Measurements from ENCODE around the gene IQCE. TPM values are rescaled to one million over a fixed set of nuclear protein-coding genes. Genes with fewer than 3 reads are reported as not detected.

IQCE gene
- total and polyA plus RNA-seq, 8 donors = 14.7 to 25.1 (median 19.1) TPM

GRCh38 chr7:2663121-2663886 is 104.5 kb downstream of the IQCE start:
- intact Hi-C loops (cut with DNase I) = no loop called here
- DNase-seq = peak in 3 of 4 donors; percentile 34 to 83 (median 66)
- H3K4me1 ChIP-seq = peaks cover 4 to 19% of the 10 kb centered on the region in 2 donors
- peaks cover 0 to 27% of the 10 kb centered on the region in 2 donors for H3K27me3 ChIP-seq
- H3K36me3 ChIP-seq = peaks cover 0 to 44% of the 10 kb centered on the region in 2 donors
- no peak for TF ChIP-seq CTCF (IDR thresholded peaks at IDR 0.05)
- H3K4me3 ChIP-seq = no peak overlapping the region
- ATAC-seq = peak; percentile 23
- no peak overlapping the region for H3K27ac ChIP-seq
- no peaks in the 10 kb centered on the region for H3K9me3 ChIP-seq

GRCh38 chr7:2663960-2664359 is 105.2 kb downstream of the IQCE start:
- ATAC-seq = no peak
- DNase-seq = no peak
- TF ChIP-seq CTCF (IDR thresholded peaks at IDR 0.05) = no peak
- H3K9me3 ChIP-seq = no peaks in the 10 kb centered on the region
- peaks cover 4 to 19% of the 10 kb centered on the region in 2 donors for H3K4me1 ChIP-seq
- no peak overlapping the region for H3K27ac ChIP-seq
- H3K4me3 ChIP-seq = no peak overlapping the region
- peaks cover 0 to 37% of the 10 kb centered on the region in 2 donors for H3K36me3 ChIP-seq
- intact Hi-C loops (cut with DNase I) = no loop called here
- H3K27me3 ChIP-seq = peaks cover 0 to 27% of the 10 kb centered on the region in 2 donors

Small RNA genes lying within 50 kb of the gene (microRNA-seq; reads per million reads assigned to microRNA genes)
- gene MIR4648 = 0 to 0.17 reads per million in 2 donors

Other genes starting within 250 kb of the IQCE start
- gene SNX8, start 244.5 kb upstream of the IQCE start, total RNA-seq = 10 to 100 TPM; 48.2 to 60.5 TPM
- gene SNX8, start 244.5 kb upstream of the IQCE start, polyA plus RNA-seq (ENCODE audit: insufficient read length in 6 of 6) = 10 to 100 TPM; 17.0 to 29.8 (median 24.1) TPM
- 100 to 1,000 TPM in 1 of 2 donors, 10 to 100 TPM in 1; 91.4 to 131 TPM for gene EIF3B, start 204.2 kb upstream of the IQCE start, total RNA-seq
- gene EIF3B, start 204.2 kb upstream of the IQCE start, polyA plus RNA-seq (ENCODE audit: insufficient read length in 6 of 6) = 100 to 1,000 TPM; 142 to 168 (median 159) TPM
- gene CHST12, start 155.4 kb upstream of the IQCE start, total RNA-seq = 10 to 100 TPM; 19.2 to 27.1 TPM
- gene CHST12, start 155.4 kb upstream of the IQCE start, polyA plus RNA-seq (ENCODE audit: insufficient read length in 6 of 6) = 10 to 100 TPM; 11.7 to 18.4 (median 13.2) TPM
- gene GRIFIN, start 82.6 kb upstream of the IQCE start, total RNA-seq = not detected
- gene GRIFIN, start 82.6 kb upstream of the IQCE start, polyA plus RNA-seq (ENCODE audit: insufficient read length in 6 of 6) = under 1 TPM in 3 of 6 donors, not detected in 3; 0.22 to 0.31 (median 0.26) TPM
- gene LFNG, start 39.2 kb upstream of the IQCE start, total RNA-seq = 10 to 100 TPM; 38.0 to 59.2 TPM
- gene LFNG, start 39.2 kb upstream of the IQCE start, polyA plus RNA-seq (ENCODE audit: insufficient read length in 6 of 6) = 10 to 100 TPM in 3 of 6 donors, 1 to 10 TPM in 3; 5.2 to 12.5 (median 9.9) TPM
- 10 to 100 TPM; 22.5 to 24.7 TPM for gene BRAT1, start 3.5 kb upstream of the IQCE start, total RNA-seq
- gene BRAT1, start 3.5 kb upstream of the IQCE start, polyA plus RNA-seq (ENCODE audit: insufficient read length in 6 of 6) = 10 to 100 TPM; 26.2 to 41.4 (median 29.2) TPM
- gene TTYH3, start 73.0 kb downstream of the IQCE start, total RNA-seq = 100 to 1,000 TPM in 1 of 2 donors, 10 to 100 TPM in 1; 82.9 to 105 TPM
- 100 to 1,000 TPM in 4 of 6 donors, 10 to 100 TPM in 2; 93.1 to 153 (median 120) TPM for gene TTYH3, start 73.0 kb downstream of the IQCE start, polyA plus RNA-seq (ENCODE audit: insufficient read length in 6 of 6)
- 1 to 10 TPM in 1 of 2 donors, under 1 TPM in 1; 0.13 to 1.3 TPM for gene AMZ1, start 129.2 kb downstream of the IQCE start, total RNA-seq
- gene AMZ1, start 129.2 kb downstream of the IQCE start, polyA plus RNA-seq (ENCODE audit: insufficient read length in 6 of 6) = 1 to 10 TPM in 1 of 6 donors, under 1 TPM in 5; 0.50 to 1.7 (median 0.71) TPM

All from left lung (tissue), 10 donors.